Endothelial cell (in vitro differentiated cells): ENCODE measurements around the gene CDH18. TPM values are rescaled to one million over a fixed set of nuclear protein-coding genes. Genes with fewer than 3 reads are reported as not detected.

Experiments used
- DNase-seq: peaks from one replicate; pipeline ENCODE4 v3.0.0; 2021; ENCODE audit warnings: low spot score
- H3K27ac Mint-ChIP-seq: one replicate; pipeline ENCODE4 v1.8.0; 2021; ENCODE audit warnings: mixed read lengths, inconsistent platforms; ENCODE audit not compliant: unreplicated experiment
- H3K27me3 Mint-ChIP-seq: one replicate; pipeline ENCODE4 v1.8.0; 2021; ENCODE audit warnings: mild to moderate bottlenecking, moderate library complexity, mixed read lengths, inconsistent platforms; ENCODE audit not compliant: unreplicated experiment
- H3K36me3 Mint-ChIP-seq: one replicate; pipeline ENCODE4 v1.8.0; 2021; ENCODE audit warnings: mild to moderate bottlenecking, low read depth, mixed read lengths, inconsistent platforms; ENCODE audit not compliant: unreplicated experiment
- H3K4me1 Mint-ChIP-seq: one replicate; pipeline ENCODE4 v1.8.0; 2021; ENCODE audit warnings: mild to moderate bottlenecking, mixed read lengths, inconsistent platforms; ENCODE audit not compliant: unreplicated experiment
- H3K4me3 Mint-ChIP-seq: one replicate; pipeline ENCODE4 v1.8.0; 2021; ENCODE audit warnings: mild to moderate bottlenecking, mixed read lengths, inconsistent platforms; ENCODE audit not compliant: unreplicated experiment
- H3K9me3 Mint-ChIP-seq: one replicate; pipeline ENCODE4 v1.8.0; 2021; ENCODE audit warnings: mixed read lengths, inconsistent platforms; ENCODE audit not compliant: unreplicated experiment
- CTCF ChIP-seq: fragments of 200-600 bp; sonication (generic); IDR thresholded peaks from one replicate; pipeline ENCODE4 v1.5.0; 2021; ENCODE audit warnings: antibody characterized with exemption; ENCODE audit not compliant: unreplicated experiment
- total RNA-seq: library from RNA; stranded (reverse); fragmentation: NEBNext Ultra II Directional; extraction: Animal tissue kit (Norgen Biotek cat#: 25700); gene quantifications from one replicate; pipeline ENCODE4 v1.2.1, GENCODE V29; 2021; ENCODE audit not compliant: unreplicated experiment

CDH18 gene
- total RNA-seq, 1 donor from 2014 or later, result 0.33 TPM

GRCh38 chr5:19619571-19619970 lies 368.4 kb downstream of the CDH18 start:
- no peak for DNase-seq
- no peak overlapping the region for H3K27ac Mint-ChIP-seq
- no peaks in the 10 kb centered on the region for H3K27me3 Mint-ChIP-seq
- no peak for TF ChIP-seq CTCF
- no peaks in the 10 kb centered on the region for H3K9me3 Mint-ChIP-seq
- H3K4me1 Mint-ChIP-seq, result no peaks in the 10 kb centered on the region
- H3K36me3 Mint-ChIP-seq, result no peaks in the 10 kb centered on the region
- H3K4me3 Mint-ChIP-seq, result no peak overlapping the region

- Mint-ChIP-seq H3K36me3 (no peaks in the 10 kb centered on the region), H3K4me1 (no peaks in the 10 kb centered on the region), H3K27ac (no peak overlapping the region), H3K9me3 (no peaks in the 10 kb centered on the region), H3K27me3 (no peaks in the 10 kb centered on the region), H3K4me3 (no peak overlapping the region)
- DNase-seq, result no peak
- TF ChIP-seq CTCF, result no peak
Measured at GRCh38 chr5:19616701-19617215, 371.2 kb downstream of the CDH18 start.

GRCh38 chr5:19615661-19616060 lies 372.3 kb downstream of the CDH18 start:
- Mint-ChIP-seq H3K27ac (no peak overlapping the region), H3K4me3 (no peak overlapping the region), H3K4me1 (no peaks in the 10 kb centered on the region), H3K36me3 (no peaks in the 10 kb centered on the region), H3K27me3 (no peaks in the 10 kb centered on the region), H3K9me3 (no peaks in the 10 kb centered on the region)
- no peak for DNase-seq
- no peak for TF ChIP-seq CTCF

- DNase-seq, result no peak
- H3K4me1 Mint-ChIP-seq, result no peaks in the 10 kb centered on the region
- no peak for TF ChIP-seq CTCF
- no peak overlapping the region for H3K27ac Mint-ChIP-seq
- H3K36me3 Mint-ChIP-seq, result no peaks in the 10 kb centered on the region
- no peaks in the 10 kb centered on the region for H3K27me3 Mint-ChIP-seq
- H3K9me3 Mint-ChIP-seq, result no peaks in the 10 kb centered on the region
- no peak overlapping the region for H3K4me3 Mint-ChIP-seq
Measured at GRCh38 chr5:19615071-19615470, 372.9 kb downstream of the CDH18 start.

- H3K36me3 Mint-ChIP-seq, result no peaks in the 10 kb centered on the region
- no peaks in the 10 kb centered on the region for H3K4me1 Mint-ChIP-seq
- no peak for DNase-seq
- no peak overlapping the region for H3K4me3 Mint-ChIP-seq
- no peak overlapping the region for H3K27ac Mint-ChIP-seq
- no peaks in the 10 kb centered on the region for H3K27me3 Mint-ChIP-seq
- H3K9me3 Mint-ChIP-seq, result no peaks in the 10 kb centered on the region
- TF ChIP-seq CTCF, result no peak
Measured at GRCh38 chr5:19608444-19609002, 379.5 kb downstream of the CDH18 start.
